Activated naive CD4-positive, alpha-beta T cell treated with Interleukin-2 at 50 U/mL for 16 hours (primary cell): ENCODE data around the gene SKP2.

Source experiments
- DNase-seq: peaks from one replicate; pipeline ENCODE4 v3.0.0-alpha.2; 2020

The SKP2 gene

DNA sequence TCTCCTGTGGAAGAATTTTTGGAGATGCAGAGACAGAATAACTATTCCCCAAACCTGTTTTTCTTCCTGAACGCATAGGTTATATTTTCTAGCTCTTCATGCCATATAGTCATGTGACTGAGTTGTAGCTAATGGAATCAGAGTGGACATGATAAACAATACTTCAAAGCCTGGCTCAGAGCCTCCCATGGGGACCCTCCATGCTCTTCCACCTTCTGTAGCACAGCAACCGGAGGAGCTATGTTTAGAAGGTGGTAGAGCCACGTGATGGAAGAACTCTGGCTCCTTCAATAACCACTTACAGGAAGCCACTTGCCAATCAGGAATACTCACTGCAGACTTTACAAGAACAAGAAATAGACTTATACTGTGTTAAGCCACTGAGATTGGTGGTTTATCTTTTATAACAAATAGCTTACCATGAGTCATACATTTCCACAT is 50.6 kb downstream of the SKP2 start:
- DNase-seq, result no peak

GRCh38 chr5:36205329-36205728 is 53.4 kb downstream of the SKP2 start:
- no peak for DNase-seq

GRCh38 chr5:36206913-36207312 is 55.0 kb downstream of the SKP2 start:
- no peak for DNase-seq

DNA sequence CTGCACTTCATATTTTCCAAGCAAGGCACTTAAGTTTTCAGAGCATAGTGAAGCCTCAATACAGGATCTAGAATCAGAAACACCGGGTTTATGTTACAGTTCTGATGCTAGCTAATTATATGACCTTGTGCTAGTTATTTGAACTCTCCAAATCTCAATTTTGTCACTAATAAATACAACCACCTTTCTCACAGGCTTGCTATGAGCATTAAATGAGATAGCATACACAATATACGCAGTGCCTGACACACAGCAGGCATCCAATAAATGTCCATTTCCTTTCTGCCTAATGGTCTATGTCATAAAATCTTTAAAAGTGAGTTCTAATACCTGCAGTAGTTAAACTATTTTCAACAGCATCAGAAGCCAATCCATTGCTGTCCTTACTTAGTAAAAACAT is 56.9 kb downstream of the SKP2 start:
- no peak for DNase-seq

DNA sequence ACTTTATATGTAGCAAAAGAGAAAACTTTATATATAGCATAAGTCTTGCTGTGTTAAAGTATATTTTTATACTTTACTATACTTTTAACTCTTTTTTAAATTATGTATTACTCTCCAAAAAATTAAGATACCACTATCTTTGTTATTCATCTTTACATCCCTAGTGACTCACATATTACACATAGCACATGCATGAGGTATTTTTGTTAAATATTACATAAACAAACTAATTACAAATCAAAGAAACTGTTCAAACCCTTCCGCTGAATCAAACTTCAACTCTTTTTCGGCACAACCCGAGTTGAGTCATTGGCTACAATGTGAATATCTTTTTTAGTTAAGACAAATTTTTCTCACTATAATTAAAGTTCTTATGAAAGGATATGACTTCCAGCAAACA is 57.8 kb downstream of the SKP2 start:
- DNase-seq, result no peak

DNA sequence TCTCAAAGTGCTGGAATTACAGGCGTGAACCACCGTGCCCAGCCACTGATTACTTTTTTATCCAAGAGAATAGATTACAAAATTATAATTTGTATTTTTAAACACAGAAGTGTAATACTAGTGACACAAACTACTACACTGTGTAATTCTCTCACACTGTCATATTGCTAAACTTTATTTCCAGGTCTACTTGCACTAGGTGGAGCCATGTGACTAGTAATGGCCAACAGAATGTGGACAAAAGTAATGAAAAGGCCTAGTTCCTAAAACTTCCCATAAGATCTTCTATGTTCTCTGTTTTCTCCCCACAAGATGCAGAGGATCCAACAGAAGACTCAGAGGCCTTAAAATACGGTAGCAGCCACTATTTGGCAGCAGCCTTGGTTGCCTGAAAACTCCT is 62.5 kb downstream of the SKP2 start:
- no peak for DNase-seq

DNA sequence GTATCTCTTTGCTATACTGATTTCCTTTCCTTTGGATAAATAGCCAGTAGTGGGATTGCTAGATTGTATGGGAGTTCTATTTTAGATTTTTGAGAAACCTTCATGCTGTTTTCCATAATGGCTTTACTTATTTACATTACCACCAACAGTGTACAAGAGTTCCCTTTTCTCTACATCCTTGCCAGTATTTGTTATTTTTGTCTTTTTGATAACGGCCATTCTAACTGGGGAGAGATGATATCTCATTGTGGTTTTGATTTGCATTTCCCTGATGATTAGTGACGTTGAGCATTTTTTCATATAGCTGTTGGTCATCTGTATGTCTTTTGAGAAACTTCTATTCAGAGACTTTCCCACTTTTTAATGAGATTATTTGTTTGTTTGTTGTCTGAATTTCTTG is 64.0 kb downstream of the SKP2 start:
- DNase-seq, result no peak

DNA sequence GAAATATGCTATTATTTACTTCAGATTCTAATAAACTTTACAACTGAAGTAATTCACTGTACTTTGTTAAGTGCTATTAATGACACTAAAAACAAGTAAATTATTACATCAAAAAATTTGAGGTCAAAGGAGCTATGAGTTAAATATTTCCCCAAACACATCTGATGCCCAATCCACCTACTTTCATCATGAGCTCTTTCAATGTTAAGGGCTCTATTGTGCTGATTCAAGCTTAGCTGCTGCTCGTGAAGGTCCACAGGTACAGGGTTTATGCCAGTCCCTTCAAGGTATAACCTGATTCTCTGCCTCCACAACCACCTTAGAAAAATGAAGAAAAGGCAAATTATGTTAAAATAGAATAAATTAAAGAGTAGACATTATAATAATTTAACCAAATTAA is 65.7 kb downstream of the SKP2 start:
- DNase-seq, result no peak

DNA sequence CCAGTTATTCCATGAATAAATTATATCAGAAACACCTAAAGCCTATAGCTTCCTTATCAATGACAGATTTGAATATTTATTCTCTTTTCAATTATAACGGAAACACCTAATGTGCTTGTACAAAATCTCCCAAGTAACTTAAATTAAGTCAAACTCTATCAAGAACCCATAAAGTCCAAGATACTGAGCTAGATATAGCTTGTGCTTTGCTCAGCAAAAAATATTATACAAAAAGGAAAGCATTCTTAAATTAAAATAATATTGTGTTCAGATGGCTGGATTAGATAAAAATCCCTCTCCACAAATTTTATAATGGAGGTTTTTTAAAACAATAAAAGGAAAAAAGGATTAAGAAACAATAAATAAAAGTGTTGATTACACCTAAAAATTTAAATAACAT is 66.1 kb downstream of the SKP2 start:
- DNase-seq, result no peak

DNA sequence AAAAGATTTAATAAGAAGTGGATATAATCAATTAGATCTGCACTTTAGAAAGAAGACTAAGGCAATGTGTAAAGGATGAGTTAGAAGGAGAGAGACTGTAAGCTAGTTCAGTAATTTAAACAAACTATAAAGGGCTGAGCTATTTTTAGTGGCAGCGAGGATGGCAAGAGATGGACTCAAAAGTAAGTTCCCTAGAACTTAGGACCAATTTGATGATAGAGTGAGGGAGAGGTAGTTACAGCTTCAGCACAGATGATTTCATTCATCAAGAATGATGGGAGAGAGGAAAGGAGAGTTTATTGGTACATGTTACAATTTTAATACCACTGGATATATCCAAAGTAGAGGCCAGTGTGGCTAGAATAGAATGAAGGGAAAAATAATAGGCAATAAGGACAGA is 70.7 kb downstream of the SKP2 start:
- DNase-seq, result no peak

DNA sequence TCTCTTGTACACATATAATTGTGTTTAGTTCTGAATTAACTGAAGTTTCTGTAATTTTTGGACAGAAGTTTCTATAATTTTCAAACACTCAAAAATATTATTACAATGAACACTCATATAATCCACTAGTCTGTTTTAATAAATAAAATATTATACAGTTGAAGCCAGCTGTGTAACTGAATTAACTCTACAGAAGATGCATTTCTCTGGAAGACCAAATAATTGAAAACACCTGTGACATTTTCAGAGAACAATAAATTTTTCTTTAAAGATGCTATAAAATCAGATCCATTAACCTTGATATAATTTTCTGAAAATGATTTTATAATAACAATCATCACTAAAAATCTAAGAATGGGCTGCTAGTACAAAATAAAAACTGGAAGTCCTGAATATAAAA is 75.1 kb downstream of the SKP2 start:
- no peak for DNase-seq

DNA sequence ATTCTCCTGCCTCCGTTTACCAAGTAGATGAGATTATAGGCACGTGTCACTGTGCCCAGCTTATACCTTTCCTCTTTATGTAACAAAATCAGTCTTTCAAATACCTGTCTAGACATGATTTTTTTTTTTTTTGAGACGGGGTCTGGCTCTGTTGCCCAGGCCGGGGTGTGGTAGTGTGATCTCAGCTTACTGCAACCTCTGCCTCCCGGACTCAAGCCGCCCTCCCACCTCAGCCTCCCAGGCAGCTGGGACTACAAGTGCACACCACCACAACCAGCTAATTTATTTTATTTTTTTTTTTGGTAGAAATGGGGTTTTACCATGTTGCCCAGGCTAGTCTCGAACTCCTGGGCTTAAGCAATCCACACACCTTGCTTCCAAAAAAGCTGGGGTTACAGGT is 76.6 kb downstream of the SKP2 start:
- no peak for DNase-seq

DNA sequence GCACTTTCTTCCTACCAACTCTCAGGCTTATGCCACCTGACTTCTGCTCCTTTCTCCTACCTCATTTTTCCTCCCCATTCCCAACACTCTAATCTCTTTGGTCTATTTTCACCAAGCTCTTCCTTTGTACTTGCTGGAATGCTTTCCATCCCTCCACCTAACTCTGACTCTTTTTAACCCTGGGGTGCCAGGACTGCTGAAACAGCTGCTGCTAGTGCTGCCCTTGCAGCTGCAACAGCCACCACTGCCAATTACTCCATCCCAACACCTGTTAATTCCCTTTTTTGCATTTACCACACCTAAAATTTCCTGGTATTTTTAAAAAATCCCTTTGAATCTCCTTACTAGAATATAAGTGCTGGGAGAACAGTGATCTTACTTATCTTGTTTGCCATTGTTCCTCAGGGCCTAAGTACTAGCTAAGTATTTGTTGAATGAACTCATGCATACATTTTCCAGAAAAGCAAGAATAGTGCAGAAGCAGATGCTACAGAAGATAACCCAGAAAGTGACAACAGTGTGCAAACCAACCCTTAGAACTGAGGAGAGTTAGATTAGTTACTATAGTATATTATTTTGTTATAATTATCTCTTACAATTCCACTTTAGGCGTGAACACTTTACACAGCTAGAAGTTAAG is 78.4 kb downstream of the SKP2 start:
- no peak for DNase-seq

- no peak for DNase-seq
Observed at GRCh38 chr5:36232533-36232932, 80.6 kb downstream of the SKP2 start.
